HG03045 (cell line): ENCODE measurements around the gene MRPL55.

ENCODE experiments used
- ATAC-seq: cut with Tn5 transposase; IDR thresholded peaks from one replicate; pipeline ENCODE4 v1.9.1; 2021; ENCODE audit warnings: mild to moderate bottlenecking, moderate library complexity; ENCODE audit not compliant: unreplicated experiment

MRPL55 gene

GRCh38 chr1:228060458-228061190 lies 48.5 kb downstream of the MRPL55 start:
- no peak for ATAC-seq

DNA sequence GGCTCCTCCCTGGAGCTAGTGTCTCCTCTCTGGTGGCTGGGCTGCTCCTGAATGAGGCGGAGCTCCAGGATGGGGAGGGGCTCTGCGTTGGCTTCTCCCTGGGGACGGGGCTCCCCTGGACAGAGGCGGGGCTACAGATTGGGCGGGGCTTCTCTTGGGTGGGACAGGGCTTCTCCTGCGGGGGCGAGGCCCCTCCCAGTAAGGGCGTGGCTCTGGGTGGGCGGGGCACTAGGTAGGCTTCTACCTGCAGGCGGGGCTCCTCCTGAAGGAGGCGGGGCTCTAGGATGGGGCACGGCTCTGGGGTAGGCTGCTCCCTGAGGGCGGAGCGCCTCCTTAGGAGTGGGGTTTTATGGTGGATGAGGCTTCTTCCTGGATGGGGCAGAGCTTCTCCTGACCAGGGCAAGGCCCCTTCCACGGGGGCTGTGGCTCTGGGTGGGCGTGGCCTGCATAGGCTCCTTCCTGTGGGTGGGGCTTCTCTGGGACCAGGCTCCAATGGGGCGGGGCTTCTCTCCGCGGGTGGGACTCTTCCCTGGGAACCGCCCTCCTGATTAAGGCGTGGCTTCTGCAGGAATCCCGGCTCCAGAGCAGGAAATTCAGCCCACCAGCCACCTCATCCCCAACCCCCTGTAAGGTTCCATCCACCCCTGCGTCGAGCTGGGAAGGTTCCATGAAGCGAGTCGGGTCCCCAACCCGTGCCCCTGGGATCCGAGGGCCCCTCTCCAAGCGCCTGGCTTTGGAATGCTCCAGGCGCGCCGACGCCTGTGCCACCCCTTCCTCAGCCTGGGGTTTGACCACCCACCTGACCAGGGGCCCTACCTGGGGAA lies 49.3 kb downstream of the MRPL55 start:
- ATAC-seq = no peak

GRCh38 chr1:228058949-228059633 lies 50.0 kb downstream of the MRPL55 start:
- no peak for ATAC-seq

GRCh38 chr1:228058172-228058948 lies 50.7 kb downstream of the MRPL55 start:
- ATAC-seq = no peak
